Measurements from ENCODE around the gene GPR157.

The GPR157 gene

GRCh38 chr1:9093091-9093490 is 35.8 kb downstream of the GPR157 start:
- no peak for TF ChIP-seq CTCF (IDR thresholded peaks at IDR 0.05; ENCODE audit: borderline replicate concordance, extremely low read depth, low read length, poor library complexity, severe bottlenecking)
- no peak for TF ChIP-seq EZH2 (IDR thresholded peaks at IDR 0.05; ENCODE audit: borderline replicate concordance, low read depth, low read length, severe bottlenecking)
- Histone ChIP-seq H3K9ac (ENCODE audit: low read depth, low read length) (no peak overlapping the region), H3K27ac (ENCODE audit: low read length) (no peak overlapping the region), H3K4me2 (ENCODE audit: insufficient read depth, low read length) (no peak overlapping the region), H3K9me3 (ENCODE audit: insufficient read depth, low read length, severe bottlenecking) (no peaks in the 10 kb centered on the region), H3K27me3 (ENCODE audit: insufficient read depth, low read length, poor library complexity) (peaks cover 12% of the 10 kb centered on the region), H3K79me2 (ENCODE audit: insufficient read depth, low read length) (no peaks in the 10 kb centered on the region), H3K4me1 (ENCODE audit: insufficient read depth, low read length) (no peaks in the 10 kb centered on the region), H3K4me3 (ENCODE audit: low read depth in 1 of 2, low read length in 2 of 2) (no peak overlapping the region), H4K20me1 (ENCODE audit: insufficient read depth, low read length) (no peaks in the 10 kb centered on the region), H3K36me3 (ENCODE audit: insufficient read depth, low read length) (no peaks in the 10 kb centered on the region), H2AFZ (ENCODE audit: low read depth, low read length) (no peak overlapping the region)
- DNase-seq (no peak), ATAC-seq (ENCODE audit: insufficient read depth, low read depth) (no peak)

- no peak for TF ChIP-seq EZH2 (IDR thresholded peaks at IDR 0.05; ENCODE audit: borderline replicate concordance, low read depth, low read length, severe bottlenecking)
- no peak for TF ChIP-seq CTCF (IDR thresholded peaks at IDR 0.05; ENCODE audit: borderline replicate concordance, extremely low read depth, low read length, poor library complexity, severe bottlenecking)
- Histone ChIP-seq H3K9ac (ENCODE audit: low read depth, low read length) (no peak overlapping the region), H3K4me2 (ENCODE audit: insufficient read depth, low read length) (no peak overlapping the region), H2AFZ (ENCODE audit: low read depth, low read length) (no peak overlapping the region), H3K27ac (ENCODE audit: low read length) (no peak overlapping the region), H3K79me2 (ENCODE audit: insufficient read depth, low read length) (no peaks in the 10 kb centered on the region), H3K36me3 (ENCODE audit: insufficient read depth, low read length) (no peaks in the 10 kb centered on the region), H3K4me3 (ENCODE audit: low read depth in 1 of 2, low read length in 2 of 2) (no peak overlapping the region), H3K9me3 (ENCODE audit: insufficient read depth, low read length, severe bottlenecking) (no peaks in the 10 kb centered on the region), H3K27me3 (ENCODE audit: insufficient read depth, low read length, poor library complexity) (peaks cover 12% of the 10 kb centered on the region), H4K20me1 (ENCODE audit: insufficient read depth, low read length) (no peaks in the 10 kb centered on the region), H3K4me1 (ENCODE audit: insufficient read depth, low read length) (no peaks in the 10 kb centered on the region)
- ATAC-seq (ENCODE audit: insufficient read depth, low read depth) (no peak), DNase-seq (no peak)
These were observed 40.1 kb downstream of the GPR157 start for GRCh38 chr1:9088807-9089206.

GRCh38 chr1:9087411-9088125 is 41.3 kb downstream of the GPR157 start:
- H3K36me3 ChIP-seq (ENCODE audit: insufficient read depth, low read length) = no peaks in the 10 kb centered on the region
- DNase-seq (no peak), ATAC-seq (ENCODE audit: insufficient read depth, low read depth) (no peak)
- no peak overlapping the region for H2AFZ ChIP-seq (ENCODE audit: low read depth, low read length)
- 0 out of 2 replicates have a peak, but pooled peaks cover 5% of the 10 kb centered on the region for H3K4me1 ChIP-seq (ENCODE audit: insufficient read depth, low read length)
- no peak overlapping the region for H3K27ac ChIP-seq (ENCODE audit: low read length)
- no peak overlapping the region for H3K4me3 ChIP-seq (ENCODE audit: low read depth in 1 of 2, low read length in 2 of 2)
- no peaks in the 10 kb centered on the region for H4K20me1 ChIP-seq (ENCODE audit: insufficient read depth, low read length)
- H3K4me2 ChIP-seq (ENCODE audit: insufficient read depth, low read length) = no peak overlapping the region
- TF ChIP-seq CTCF (IDR thresholded peaks at IDR 0.05; ENCODE audit: borderline replicate concordance, extremely low read depth, low read length, poor library complexity, severe bottlenecking) (no peak), EZH2 (IDR thresholded peaks at IDR 0.05; ENCODE audit: borderline replicate concordance, low read depth, low read length, severe bottlenecking) (no peak)
- H3K79me2 ChIP-seq (ENCODE audit: insufficient read depth, low read length) = no peaks in the 10 kb centered on the region
- H3K9me3 ChIP-seq (ENCODE audit: insufficient read depth, low read length, severe bottlenecking) = no peaks in the 10 kb centered on the region
- H3K9ac ChIP-seq (ENCODE audit: low read depth, low read length) = no peak overlapping the region
- H3K27me3 ChIP-seq (ENCODE audit: insufficient read depth, low read length, poor library complexity) = peaks cover 12% of the 10 kb centered on the region

Measured in DND-41 (cell line).